ENCODE measurements around the gene CPSF4L.

DNA sequence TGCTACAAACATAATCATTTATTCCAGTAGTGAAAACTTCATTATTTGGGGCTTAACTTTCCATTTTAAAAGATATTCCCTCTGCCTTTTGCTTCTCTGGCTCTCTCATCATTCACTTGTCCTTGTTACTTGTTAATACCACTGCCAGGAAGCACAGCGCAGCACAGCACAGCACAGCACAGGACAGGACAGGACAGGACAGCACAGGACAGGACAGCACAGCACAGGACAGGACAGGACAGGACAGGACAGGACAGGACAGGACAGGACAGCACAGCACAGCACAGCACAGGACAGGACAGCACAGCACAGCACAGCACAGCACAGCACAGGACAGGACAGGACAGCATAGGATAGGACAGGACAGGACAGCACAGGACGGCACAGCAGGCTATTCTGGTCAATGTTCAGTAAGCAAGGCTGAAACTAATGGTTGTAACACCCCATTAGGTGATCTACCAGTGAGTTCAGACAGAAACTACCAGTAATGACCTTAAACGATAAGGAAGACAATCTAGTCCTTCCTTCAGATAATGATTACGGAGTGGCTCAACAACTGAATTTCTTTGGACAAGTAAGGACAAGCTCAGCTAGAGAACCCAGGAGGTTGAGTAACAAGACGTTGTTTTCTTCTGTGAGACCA lies 36.9 kb downstream of the CPSF4L start:
- TF ChIP-seq, protein P1, sequence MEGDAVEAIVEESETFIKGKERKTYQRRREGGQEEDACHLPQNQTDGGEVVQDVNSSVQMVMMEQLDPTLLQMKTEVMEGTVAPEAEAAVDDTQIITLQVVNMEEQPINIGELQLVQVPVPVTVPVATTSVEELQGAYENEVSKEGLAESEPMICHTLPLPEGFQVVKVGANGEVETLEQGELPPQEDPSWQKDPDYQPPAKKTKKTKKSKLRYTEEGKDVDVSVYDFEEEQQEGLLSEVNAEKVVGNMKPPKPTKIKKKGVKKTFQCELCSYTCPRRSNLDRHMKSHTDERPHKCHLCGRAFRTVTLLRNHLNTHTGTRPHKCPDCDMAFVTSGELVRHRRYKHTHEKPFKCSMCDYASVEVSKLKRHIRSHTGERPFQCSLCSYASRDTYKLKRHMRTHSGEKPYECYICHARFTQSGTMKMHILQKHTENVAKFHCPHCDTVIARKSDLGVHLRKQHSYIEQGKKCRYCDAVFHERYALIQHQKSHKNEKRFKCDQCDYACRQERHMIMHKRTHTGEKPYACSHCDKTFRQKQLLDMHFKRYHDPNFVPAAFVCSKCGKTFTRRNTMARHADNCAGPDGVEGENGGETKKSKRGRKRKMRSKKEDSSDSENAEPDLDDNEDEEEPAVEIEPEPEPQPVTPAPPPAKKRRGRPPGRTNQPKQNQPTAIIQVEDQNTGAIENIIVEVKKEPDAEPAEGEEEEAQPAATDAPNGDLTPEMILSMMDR (IDR thresholded peaks at IDR 0.05) = no peak
- TF ChIP-seq POLR2A (IDR thresholded peaks at IDR 0.05) = no peak

All from tibial nerve (tissue), 3 donors.